ENCODE measurements around the gene TTBK2. TPM values are rescaled to one million over a fixed set of nuclear protein-coding genes. Genes with fewer than 3 reads are reported as not detected.

The TTBK2 gene
- total RNA-seq, 2 experiments from 2014 or later = 14.2 to 20.8 TPM

DNA sequence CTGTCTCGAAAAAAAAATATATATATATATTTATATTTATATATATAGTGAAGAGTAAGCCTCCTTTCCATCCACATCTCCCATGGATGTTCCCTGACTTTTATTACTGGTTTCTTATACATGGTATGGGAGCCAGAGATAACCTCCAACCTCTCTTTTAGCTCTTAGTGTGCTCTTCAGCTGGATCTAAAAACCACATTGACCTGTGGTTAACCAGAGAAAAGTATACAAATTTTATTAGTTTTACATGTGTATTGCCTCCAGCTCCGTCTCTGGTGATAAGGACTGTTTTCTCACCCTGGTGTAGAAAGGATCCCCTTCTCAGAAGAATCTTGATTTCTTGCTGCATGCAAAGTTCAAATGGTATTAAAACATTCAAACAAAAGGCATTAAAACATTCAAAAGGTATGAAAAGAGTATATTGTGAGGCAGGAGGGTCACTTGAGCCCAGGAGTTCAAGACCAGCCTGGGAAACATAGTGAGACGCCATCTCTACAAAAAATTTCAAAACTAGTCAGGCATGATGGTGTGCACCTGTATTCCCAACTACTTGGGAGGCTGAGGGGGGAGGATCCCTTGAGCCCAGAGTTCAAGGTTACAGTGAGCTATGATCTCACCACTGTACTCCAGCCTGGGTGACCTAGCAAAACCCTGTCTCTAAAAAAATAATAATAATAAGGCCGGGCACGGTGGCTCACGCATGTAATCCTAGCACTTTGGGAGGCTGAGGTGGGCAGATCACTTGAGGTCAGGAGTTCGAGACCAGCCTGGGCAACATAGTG, 13.5 kb upstream of the TTBK2 start:
- Histone ChIP-seq H3K27ac (ENCODE audit: low read depth, low read length, poor library complexity, severe bottlenecking) (no peak overlapping the region), H2AFZ (ENCODE audit: low read length) (no peak overlapping the region), H3K4me3 (ENCODE audit: low read depth, low read length, poor library complexity, severe bottlenecking) (no peak overlapping the region), H4K20me1 (ENCODE audit: insufficient read depth, low read length) (no peaks in the 10 kb centered on the region), H3K79me2 (ENCODE audit: insufficient read depth, low read depth, low read length) (no peaks in the 10 kb centered on the region), H3K4me2 (ENCODE audit: low read length) (no peak overlapping the region), H3K4me1 (ENCODE audit: insufficient read depth, low read length, poor library complexity, severe bottlenecking) (no peaks in the 10 kb centered on the region), H3K9me3 (ENCODE audit: low read length) (no peaks in the 10 kb centered on the region), H3K9me2 (ENCODE audit: insufficient read depth, low read length) (no peaks in the 10 kb centered on the region), H3K36me3 (ENCODE audit: insufficient read depth, low read length) (no peaks in the 10 kb centered on the region)
- TF ChIP-seq, protein P1, sequence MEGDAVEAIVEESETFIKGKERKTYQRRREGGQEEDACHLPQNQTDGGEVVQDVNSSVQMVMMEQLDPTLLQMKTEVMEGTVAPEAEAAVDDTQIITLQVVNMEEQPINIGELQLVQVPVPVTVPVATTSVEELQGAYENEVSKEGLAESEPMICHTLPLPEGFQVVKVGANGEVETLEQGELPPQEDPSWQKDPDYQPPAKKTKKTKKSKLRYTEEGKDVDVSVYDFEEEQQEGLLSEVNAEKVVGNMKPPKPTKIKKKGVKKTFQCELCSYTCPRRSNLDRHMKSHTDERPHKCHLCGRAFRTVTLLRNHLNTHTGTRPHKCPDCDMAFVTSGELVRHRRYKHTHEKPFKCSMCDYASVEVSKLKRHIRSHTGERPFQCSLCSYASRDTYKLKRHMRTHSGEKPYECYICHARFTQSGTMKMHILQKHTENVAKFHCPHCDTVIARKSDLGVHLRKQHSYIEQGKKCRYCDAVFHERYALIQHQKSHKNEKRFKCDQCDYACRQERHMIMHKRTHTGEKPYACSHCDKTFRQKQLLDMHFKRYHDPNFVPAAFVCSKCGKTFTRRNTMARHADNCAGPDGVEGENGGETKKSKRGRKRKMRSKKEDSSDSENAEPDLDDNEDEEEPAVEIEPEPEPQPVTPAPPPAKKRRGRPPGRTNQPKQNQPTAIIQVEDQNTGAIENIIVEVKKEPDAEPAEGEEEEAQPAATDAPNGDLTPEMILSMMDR (conservative IDR thresholded peaks at IDR 0.05; ENCODE audit: low read length) = no peak
- no peak for TF ChIP-seq EZH2phosphoT487 (IDR thresholded peaks at IDR 0.05; ENCODE audit: borderline replicate concordance, low read depth, low read length)
- ChIA-PET CTCF (ENCODE audit: unreplicated experiment) (no interaction called here), POLR2A (interaction anchor here (0.6 kb wide), 1 partner anchor 377 kb away, joined by 3 read pairs; no protein-coding TSS in a partner anchor)
- BruUV-seq (replicated peaks) = no TSS peak
- DNase-seq (ENCODE audit: low spot score) = no peak
- intact Hi-C loops (cut with micrococcal nuclease; ENCODE audit: unreplicated experiment) = no loop called here

DNA sequence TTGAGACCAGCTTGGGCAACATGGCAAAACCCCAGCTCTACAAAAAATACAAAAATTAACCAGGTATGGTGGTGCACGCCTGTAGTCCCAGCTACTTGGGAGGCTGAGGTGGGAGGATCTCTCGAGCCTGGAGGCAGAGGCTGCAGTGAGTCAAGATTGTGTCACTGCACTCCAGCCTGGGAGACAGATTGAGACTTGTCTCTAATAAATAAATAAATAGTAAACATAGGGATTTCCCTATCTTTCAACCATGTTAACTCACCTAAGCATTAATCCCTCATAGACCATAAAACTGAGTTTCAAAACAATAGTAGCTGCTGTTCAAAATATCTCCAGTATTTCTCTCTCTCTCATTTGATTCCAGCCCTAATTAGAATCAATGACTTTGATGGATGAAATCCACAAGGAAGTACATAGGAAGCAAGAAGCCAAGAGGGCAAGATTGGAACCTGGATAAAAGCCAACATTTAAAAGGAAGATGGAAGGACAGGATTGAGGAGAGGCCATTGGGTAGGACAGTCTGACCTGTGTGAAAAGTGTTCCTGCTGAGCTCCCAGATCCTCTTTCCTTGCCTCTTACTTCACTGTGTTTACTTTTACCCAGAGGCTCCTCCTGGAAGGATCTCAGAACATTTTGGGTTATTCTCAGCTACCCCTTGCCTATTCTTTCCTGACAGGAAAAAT, 12.4 kb upstream of the TTBK2 start:
- TF ChIP-seq, protein P1 (conservative IDR thresholded peaks at IDR 0.05; ENCODE audit: low read length) = no peak
- TF ChIP-seq EZH2phosphoT487 (IDR thresholded peaks at IDR 0.05; ENCODE audit: borderline replicate concordance, low read depth, low read length) = no peak
- intact Hi-C loops (cut with micrococcal nuclease; ENCODE audit: unreplicated experiment) = no loop called here
- no peak overlapping the region for H3K27ac ChIP-seq (ENCODE audit: low read depth, low read length, poor library complexity, severe bottlenecking)
- H3K4me1 ChIP-seq (ENCODE audit: insufficient read depth, low read length, poor library complexity, severe bottlenecking) = no peaks in the 10 kb centered on the region
- no peaks in the 10 kb centered on the region for H3K79me2 ChIP-seq (ENCODE audit: insufficient read depth, low read depth, low read length)
- ChIA-PET CTCF (ENCODE audit: unreplicated experiment) (no interaction called here), POLR2A (no interaction called here)
- H3K9me2 ChIP-seq (ENCODE audit: insufficient read depth, low read length) = no peaks in the 10 kb centered on the region
- H3K4me3 ChIP-seq (ENCODE audit: low read depth, low read length, poor library complexity, severe bottlenecking) = no peak overlapping the region
- no peaks in the 10 kb centered on the region for H3K9me3 ChIP-seq (ENCODE audit: low read length)
- H3K4me2 ChIP-seq (ENCODE audit: low read length) = no peak overlapping the region
- no TSS peak for BruUV-seq (replicated peaks)
- no peaks in the 10 kb centered on the region for H4K20me1 ChIP-seq (ENCODE audit: insufficient read depth, low read length)
- no peak for DNase-seq (ENCODE audit: low spot score)
- no peak overlapping the region for H2AFZ ChIP-seq (ENCODE audit: low read length)
- H3K36me3 ChIP-seq (ENCODE audit: insufficient read depth, low read length) = no peaks in the 10 kb centered on the region

Measured in OCI-LY7 (cell line).